MCF 10A (cell line): ENCODE data around the gene TMEM131L. TPM values are rescaled to one million over a fixed set of nuclear protein-coding genes. Genes with fewer than 3 reads are reported as not detected.

Experiments used
- BruUV-seq: library from RNA; stranded (reverse); fragments of 400-500 nt; replicated peaks from 2 replicates; lab custom pipeline; 2021; lab: Mats Ljungman, UMichigan
- CTCF ChIA-PET: fragments of 300-600 bp; sonication (Branson Sonifier 250); formaldehyde crosslinking; extraction: SDS; loops from one replicate; lab custom pipeline; 2021; ENCODE audit warnings: antibody characterized with exemption, inconsistent platforms; lab: Yijun Ruan, JAX
- POLR2A ChIA-PET: fragments of 300-600, 350-650 bp; sonication (Branson Sonifier 250); formaldehyde crosslinking; extraction: SDS; loops from one replicate; lab custom pipeline; 2020; ENCODE audit warnings: antibody characterized with exemption, inconsistent platforms; lab: Yijun Ruan, JAX
- DNase-seq: peaks from one replicate; pipeline ENCODE4 v3.0.0-alpha.2; 2018; ENCODE audit not compliant: unreplicated experiment
- H3K27ac Mint-ChIP-seq: one replicate; pipeline ENCODE4 v1.8.0; 2022; ENCODE audit warnings: mild to moderate bottlenecking, low read depth, mixed read lengths; ENCODE audit not compliant: unreplicated experiment
- H3K27me3 Mint-ChIP-seq: one replicate; pipeline ENCODE4 v1.8.0; 2022; ENCODE audit warnings: mixed read lengths; ENCODE audit not compliant: insufficient read depth, unreplicated experiment
- H3K36me3 Mint-ChIP-seq: one replicate; pipeline ENCODE4 v1.8.0; 2022; ENCODE audit warnings: mild to moderate bottlenecking, moderate library complexity, mixed read lengths; ENCODE audit not compliant: insufficient read depth, unreplicated experiment
- H3K4me1 Mint-ChIP-seq: one replicate; pipeline ENCODE4 v1.8.0; 2022; ENCODE audit warnings: mixed read lengths; ENCODE audit not compliant: insufficient read depth, unreplicated experiment
- H3K4me3 Mint-ChIP-seq: one replicate; pipeline ENCODE4 v1.8.0; 2022; ENCODE audit warnings: mild to moderate bottlenecking, moderate library complexity, mixed read lengths; ENCODE audit not compliant: unreplicated experiment
- H3K9me3 Mint-ChIP-seq: one replicate; pipeline ENCODE4 v1.8.0; 2022; ENCODE audit warnings: mixed read lengths; ENCODE audit not compliant: unreplicated experiment
- intact Hi-C: fragments of 100-400 bp; cut with micrococcal nuclease; formaldehyde crosslinking; loops from 2 replicates; pipeline ENCODE4 v1.14.1; 2022
- total RNA-seq: library from RNA; stranded (reverse); gene quantifications from 2 replicates; pipeline ENCODE4 v1.2.3, GENCODE V29; 2022
- TF ChIP-seq, protein P1 (sequence below): fragments of 200-600 bp; IDR thresholded peaks from one replicate; pipeline ENCODE4 v1.8.0; 2022; ENCODE audit warnings: antibody characterized with exemption, mild to moderate bottlenecking; ENCODE audit not compliant: unreplicated experiment

The TMEM131L gene
- total RNA-seq, 1 experiment from 2014 or later: 10.1 TPM

DNA sequence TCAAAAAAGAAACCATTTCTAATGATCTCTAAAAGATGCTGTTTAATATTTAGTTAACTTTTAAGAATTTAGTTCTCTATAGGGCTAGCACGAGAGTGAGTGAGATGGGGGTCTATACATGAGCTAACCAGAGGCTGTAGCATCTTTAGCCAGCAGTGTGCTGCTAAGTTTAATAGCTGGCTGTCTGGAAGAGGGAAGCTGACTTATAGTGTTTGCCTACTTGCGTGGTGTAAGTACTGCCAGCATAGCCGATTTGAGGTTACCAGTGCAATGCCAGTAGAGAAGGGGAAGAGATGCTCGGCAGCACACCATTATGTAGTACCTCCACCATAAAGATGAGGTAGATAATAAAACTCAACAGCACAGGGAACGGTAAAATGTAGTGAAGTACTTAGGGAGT, 47.1 kb upstream of the TMEM131L start:
- Mint-ChIP-seq H3K4me1 (no peaks in the 10 kb centered on the region), H3K9me3 (no peaks in the 10 kb centered on the region), H3K27me3 (no peaks in the 10 kb centered on the region), H3K36me3 (no peaks in the 10 kb centered on the region), H3K4me3 (no peak overlapping the region), H3K27ac (no peak overlapping the region)
- CTCF ChIA-PET: interaction anchor here (0.7 to 1.8 kb wide), 3 partner anchors 9 to 913 kb away, joined by 3 to 5 read pairs (median 4); no protein-coding TSS in a partner anchor
- no peak for DNase-seq
- BruUV-seq: no TSS peak
- POLR2A ChIA-PET: interaction anchor here (0.6 kb wide), 1 partner anchor 106 kb away, joined by 3 read pairs; no protein-coding TSS in a partner anchor
- TF ChIP-seq, protein P1, sequence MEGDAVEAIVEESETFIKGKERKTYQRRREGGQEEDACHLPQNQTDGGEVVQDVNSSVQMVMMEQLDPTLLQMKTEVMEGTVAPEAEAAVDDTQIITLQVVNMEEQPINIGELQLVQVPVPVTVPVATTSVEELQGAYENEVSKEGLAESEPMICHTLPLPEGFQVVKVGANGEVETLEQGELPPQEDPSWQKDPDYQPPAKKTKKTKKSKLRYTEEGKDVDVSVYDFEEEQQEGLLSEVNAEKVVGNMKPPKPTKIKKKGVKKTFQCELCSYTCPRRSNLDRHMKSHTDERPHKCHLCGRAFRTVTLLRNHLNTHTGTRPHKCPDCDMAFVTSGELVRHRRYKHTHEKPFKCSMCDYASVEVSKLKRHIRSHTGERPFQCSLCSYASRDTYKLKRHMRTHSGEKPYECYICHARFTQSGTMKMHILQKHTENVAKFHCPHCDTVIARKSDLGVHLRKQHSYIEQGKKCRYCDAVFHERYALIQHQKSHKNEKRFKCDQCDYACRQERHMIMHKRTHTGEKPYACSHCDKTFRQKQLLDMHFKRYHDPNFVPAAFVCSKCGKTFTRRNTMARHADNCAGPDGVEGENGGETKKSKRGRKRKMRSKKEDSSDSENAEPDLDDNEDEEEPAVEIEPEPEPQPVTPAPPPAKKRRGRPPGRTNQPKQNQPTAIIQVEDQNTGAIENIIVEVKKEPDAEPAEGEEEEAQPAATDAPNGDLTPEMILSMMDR: no peak
- intact Hi-C loops: no loop called here

GRCh38 chr4:153419673-153420278, 46.4 kb upstream of the TMEM131L start:
- POLR2A ChIA-PET: no interaction called here
- Mint-ChIP-seq H3K4me1 (no peaks in the 10 kb centered on the region), H3K4me3 (no peak overlapping the region), H3K27ac (no peak overlapping the region), H3K9me3 (no peaks in the 10 kb centered on the region), H3K36me3 (no peaks in the 10 kb centered on the region), H3K27me3 (no peaks in the 10 kb centered on the region)
- TF ChIP-seq, protein P1: no peak
- DNase-seq: no peak
- intact Hi-C loops: no loop called here
- BruUV-seq: no TSS peak
- CTCF ChIA-PET: interaction anchor here (0.7 kb wide), 1 partner anchor 912 kb away, joined by 3 read pairs; no protein-coding TSS in a partner anchor

GRCh38 chr4:153420361-153420760, 45.8 kb upstream of the TMEM131L start:
- intact Hi-C loops: no loop called here
- Mint-ChIP-seq H3K4me3 (no peak overlapping the region), H3K27me3 (no peaks in the 10 kb centered on the region), H3K9me3 (no peaks in the 10 kb centered on the region), H3K36me3 (no peaks in the 10 kb centered on the region), H3K4me1 (no peaks in the 10 kb centered on the region), H3K27ac (no peak overlapping the region)
- no TSS peak for BruUV-seq
- TF ChIP-seq, protein P1: no peak
- ChIA-PET CTCF (interaction anchor here (0.8 kb wide), 1 partner anchor 45 kb away, joined by 4 read pairs; the partner anchor contains the start of gene TMEM131L), POLR2A (no interaction called here)
- DNase-seq: no peak

- ChIA-PET POLR2A (interaction anchor here (0.7 kb wide), 1 partner anchor 67 kb away, joined by 3 read pairs; no protein-coding TSS in a partner anchor), CTCF (interaction anchor here (1.2 kb wide), 1 partner anchor 24 kb away, joined by 3 read pairs; no protein-coding TSS in a partner anchor)
- Mint-ChIP-seq H3K4me1 (no peaks in the 10 kb centered on the region), H3K36me3 (no peaks in the 10 kb centered on the region), H3K9me3 (no peaks in the 10 kb centered on the region), H3K27me3 (no peaks in the 10 kb centered on the region), H3K27ac (no peak overlapping the region), H3K4me3 (no peak overlapping the region)
- no peak for DNase-seq
- no TSS peak for BruUV-seq
- intact Hi-C loops: no loop called here
- TF ChIP-seq, protein P1: no peak
Measured at GRCh38 chr4:153421941-153422340, 44.2 kb upstream of the TMEM131L start.
